Trophoblast cell (in vitro differentiated cells and primary cell): ENCODE results near the gene CFDP1.
A peak's percentile ranks its signal among the peaks of the same experiment; 100 is the strongest.
"Not testable (repeated sequence)": the region's sequence is repeated elsewhere in the genome, so short reads cannot be mapped to it uniquely, and the experiment has no call there.

Experiments
- DNase-seq, 2 donors: peaks; one replicate each; pipeline ENCODE4 v3.0.0-alpha.2; 2016
- H2AFZ ChIP-seq: 2 replicates; pipeline ENCODE4 v1.6.1; 2013; ENCODE audit warnings: low read length, moderate library complexity, mild to moderate bottlenecking; ENCODE audit not compliant: insufficient read depth, poor library complexity
- H2AK5ac ChIP-seq: 2 replicates; pipeline ENCODE4 v1.6.1; 2013; ENCODE audit warnings: mild to moderate bottlenecking, low read length
- H2BK120ac ChIP-seq: 2 replicates; pipeline ENCODE4 v1.6.1; 2013; ENCODE audit warnings: low read length, mild to moderate bottlenecking, moderate library complexity; ENCODE audit not compliant: insufficient read depth, poor library complexity
- H2BK12ac ChIP-seq: 2 replicates; pipeline ENCODE4 v1.6.1; 2013; ENCODE audit warnings: mild to moderate bottlenecking, low read length, moderate library complexity
- H2BK5ac ChIP-seq: 2 replicates; pipeline ENCODE4 v1.6.1; 2013; ENCODE audit warnings: low read length, low read depth, moderate library complexity, mild to moderate bottlenecking; ENCODE audit not compliant: poor library complexity
- H3K14ac ChIP-seq: 2 replicates; pipeline ENCODE4 v1.6.1; 2013; ENCODE audit warnings: mild to moderate bottlenecking, low read length
- H3K18ac ChIP-seq: 2 replicates; pipeline ENCODE4 v1.6.1; 2013; ENCODE audit warnings: mild to moderate bottlenecking, low read length
- H3K23ac ChIP-seq: 2 replicates; pipeline ENCODE4 v1.6.1; 2013; ENCODE audit warnings: low read length
- H3K27ac ChIP-seq: 2 replicates; pipeline ENCODE4 v1.5.1; 2013; ENCODE audit warnings: low read depth, mild to moderate bottlenecking, inconsistent platforms, low read length, moderate library complexity
- H3K27me3 ChIP-seq: 2 replicates; pipeline ENCODE4 v1.6.1; 2013; ENCODE audit warnings: inconsistent platforms, mild to moderate bottlenecking, low read length, moderate library complexity; ENCODE audit not compliant: insufficient read depth
- H3K36me3 ChIP-seq, 2 experiments: 1 replicate in 1 of 2; 2 replicates in 1 of 2; pipeline ENCODE4 v1.6.1; 2013; ENCODE audit warnings: low read length in 2 of 2, mild to moderate bottlenecking in 2 of 2, moderate library complexity in 1 of 2; ENCODE audit not compliant: insufficient read depth in 2 of 2, control insufficient read depth in 1 of 2
- H3K4ac ChIP-seq: 2 replicates; pipeline ENCODE4 v1.6.1; 2013; ENCODE audit warnings: low read depth, mild to moderate bottlenecking, low read length, moderate library complexity
- H3K4me1 ChIP-seq, 2 experiments: 1 replicate in 1 of 2; 2 replicates in 1 of 2; pipeline ENCODE4 v1.6.1; 2013; ENCODE audit warnings: low read length in 2 of 2, mild to moderate bottlenecking in 2 of 2, moderate library complexity in 1 of 2; ENCODE audit not compliant: insufficient read depth in 2 of 2, control insufficient read depth in 1 of 2
- H3K4me2 ChIP-seq: 2 replicates; pipeline ENCODE4 v1.6.1; 2013; ENCODE audit warnings: inconsistent platforms, mild to moderate bottlenecking, low read length, moderate library complexity
- H3K4me3 ChIP-seq: 2 replicates; pipeline ENCODE4 v1.5.1; 2013; ENCODE audit warnings: mild to moderate bottlenecking, low read depth, low read length, inconsistent platforms
- H3K79me1 ChIP-seq: one replicate; pipeline ENCODE4 v1.6.1; 2013; ENCODE audit warnings: low read length
- H3K79me2 ChIP-seq: 2 replicates; pipeline ENCODE4 v1.6.1; 2013; ENCODE audit warnings: low read length, mild to moderate bottlenecking; ENCODE audit not compliant: control insufficient read depth, insufficient read depth, poor library complexity
- H3K9ac ChIP-seq: 2 replicates; pipeline ENCODE4 v1.6.1; 2013; ENCODE audit warnings: mild to moderate bottlenecking, low read length
- H3K9me3 ChIP-seq: 2 replicates; pipeline ENCODE4 v1.6.1; 2013; ENCODE audit warnings: low read depth, mild to moderate bottlenecking, control low read depth, inconsistent platforms, low read length; ENCODE audit not compliant: insufficient read depth
- H4K12ac ChIP-seq: 2 replicates; pipeline ENCODE4 v1.6.1; 2013; ENCODE audit warnings: low read depth, mild to moderate bottlenecking, low read length, moderate library complexity
- H4K8ac ChIP-seq: 2 replicates; pipeline ENCODE4 v1.6.1; 2013; ENCODE audit warnings: low read depth, mild to moderate bottlenecking, low read length, moderate library complexity
- H4K91ac ChIP-seq: one replicate; pipeline ENCODE4 v1.6.1; 2013; ENCODE audit warnings: low read depth, mild to moderate bottlenecking, low read length, moderate library complexity
- WGBS: extraction: QIAGEN DNeasy Blood & Tissue Kit; methylation state at CpG from one replicate; pipeline ENCODE4 v1.1.7; 2013; ENCODE audit warnings: missing lambda C conversion rate; ENCODE audit not compliant: insufficient read length, insufficient coverage; ENCODE audit errors: extremely low coverage; 5-methylcytosine and 5-hydroxymethylcytosine counted together

Gene CFDP1

GRCh38 chr16:75281009-75281408 is 152.3 kb downstream of the CFDP1 start:
- DNase-seq, H3K79me1 ChIP-seq: not testable (repeated sequence)
- no CpG with 5 or more reads among the region's 2 CpGs for WGBS

GRCh38 chr16:75280331-75280804 is 152.9 kb downstream of the CFDP1 start:
- Histone ChIP-seq H3K79me1 (no peaks in the 10 kb centered on the region), H4K91ac (no peak overlapping the region), H4K12ac (no peak overlapping the region), H3K4me1 (peaks cover 0 to 2% of the 10 kb centered on the region in 2 experiments), H3K4ac (no peak overlapping the region), H3K4me2 (no peak overlapping the region), H3K27me3 (no peaks in the 10 kb centered on the region), H2BK5ac (no peak overlapping the region), H3K36me3 (peaks cover 0 to 1% of the 10 kb centered on the region in 2 experiments), H3K9ac (no peak overlapping the region), H3K9me3 (no peaks in the 10 kb centered on the region), H4K8ac (no peak overlapping the region), H2AFZ (no peak overlapping the region), H2AK5ac (no peak overlapping the region), H3K23ac (no peak overlapping the region), H3K27ac (no peak overlapping the region), H2BK12ac (no peak overlapping the region), H3K4me3 (no peak overlapping the region), H3K18ac (no peak overlapping the region), H3K14ac (no peak overlapping the region), H3K79me2 (no peaks in the 10 kb centered on the region), H2BK120ac (no peak overlapping the region)
- DNase-seq: peak in 1 of 2 donors; percentile 24
- no CpG with 5 or more reads among the region's 8 CpGs for WGBS

More at GRCh38 chr16:75281009-75281408, 152.3 kb downstream of the CFDP1 start:
- not testable (repeated sequence) for H3K4me3 ChIP-seq, H3K9me3 ChIP-seq, H2BK5ac ChIP-seq, H3K27ac ChIP-seq, H2AK5ac ChIP-seq, H3K4ac ChIP-seq, H3K18ac ChIP-seq, H3K27me3 ChIP-seq, H2BK12ac ChIP-seq, H2AFZ ChIP-seq, H3K9ac ChIP-seq, H3K23ac ChIP-seq, H4K91ac ChIP-seq, H3K79me2 ChIP-seq, H3K4me1 ChIP-seq, H3K36me3 ChIP-seq, H2BK120ac ChIP-seq, H4K8ac ChIP-seq, H4K12ac ChIP-seq, H3K14ac ChIP-seq, H3K4me2 ChIP-seq

GRCh38 chr16:75279305-75279704 is 154.0 kb downstream of the CFDP1 start:
- Histone ChIP-seq H3K79me1 (peaks cover under 1% of the 10 kb centered on the region), H2BK12ac (peak overlapping the region; percentile 52), H4K8ac (no peak overlapping the region), H3K14ac (no peak overlapping the region), H3K9me3 (no peaks in the 10 kb centered on the region), H3K4me3 (no peak overlapping the region), H3K79me2 (no peaks in the 10 kb centered on the region), H2AFZ (no peak overlapping the region), H3K18ac (no peak overlapping the region), H3K4me2 (no peak overlapping the region), H3K23ac (no peak overlapping the region), H3K4me1 (peaks cover 0 to 2% of the 10 kb centered on the region in 2 experiments), H3K36me3 (no peaks in the 10 kb centered on the region), H2AK5ac (no peak overlapping the region), H3K9ac (no peak overlapping the region), H4K12ac (no peak overlapping the region), H2BK120ac (no peak overlapping the region), H3K27ac (no peak overlapping the region), H3K27me3 (no peaks in the 10 kb centered on the region), H4K91ac (no peak overlapping the region), H3K4ac (no peak overlapping the region), H2BK5ac (no peak overlapping the region)
- no CpG with 5 or more reads among the region's 10 CpGs for WGBS
- no peak for DNase-seq

- Histone ChIP-seq H4K91ac (peak overlapping the region; percentile 58), H3K9me3 (no peaks in the 10 kb centered on the region), H3K14ac (peak overlapping the region; percentile 57), H3K4me2 (peak overlapping the region; percentile 33), H3K4ac (peak overlapping the region; percentile 4), H2BK5ac (peak overlapping the region; percentile 83), H2BK120ac (peak overlapping the region; percentile 62), H3K4me3 (no peak overlapping the region), H3K36me3 (no peaks in the 10 kb centered on the region), H3K27ac (peak overlapping the region; percentile 71), H4K12ac (no peak overlapping the region), H3K9ac (no peak overlapping the region), H3K4me1 (peaks cover 16 to 17% of the 10 kb centered on the region in 2 experiments), H3K18ac (peak overlapping the region; percentile 25), H3K23ac (no peak overlapping the region), H3K27me3 (no peaks in the 10 kb centered on the region), H4K8ac (peak overlapping the region; percentile 37), H3K79me1 (peaks cover 18% of the 10 kb centered on the region), H2AFZ (no peak overlapping the region), H2BK12ac (peak overlapping the region; percentile 82), H3K79me2 (no peaks in the 10 kb centered on the region), H2AK5ac (no peak overlapping the region)
- DNase-seq: peak in 1 of 2 donors; percentile 31
- WGBS: no CpG with 5 or more reads among the region's 23 CpGs
Observed at GRCh38 chr16:75273054-75273925, 160.0 kb downstream of the CFDP1 start.
